Measurements from ENCODE around the gene SYNE2.

Gene SYNE2

DNA sequence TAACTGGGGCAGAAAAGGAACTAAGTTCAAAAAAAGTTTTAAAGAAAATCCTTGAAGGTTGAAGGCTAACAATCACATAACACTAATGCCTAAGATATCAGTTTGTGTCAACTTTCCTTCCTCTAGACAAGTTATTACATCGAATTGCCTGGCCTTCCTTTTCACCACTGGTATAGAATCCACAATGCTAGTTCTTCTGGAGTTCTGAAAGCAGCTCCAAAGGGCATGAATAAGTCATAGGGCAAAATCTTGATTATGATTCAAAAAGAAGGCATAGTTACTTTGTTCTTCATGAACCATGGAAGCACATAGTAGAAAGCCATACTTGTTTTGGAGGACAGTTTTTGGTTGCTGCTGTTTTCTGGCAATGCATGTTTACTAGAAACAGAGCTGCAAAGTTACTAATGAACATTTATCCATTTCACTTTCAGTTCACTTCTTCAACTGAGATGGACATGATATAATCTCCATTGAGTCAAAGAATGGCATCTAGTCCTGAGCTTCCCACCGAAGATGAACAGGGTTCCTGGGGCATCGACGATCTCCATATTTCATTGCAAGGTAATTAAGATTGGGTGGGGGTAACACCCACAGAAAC, 56.0 kb downstream of the SYNE2 start:
- DNase-seq (ENCODE audit: low spot score), result no peak

DNA sequence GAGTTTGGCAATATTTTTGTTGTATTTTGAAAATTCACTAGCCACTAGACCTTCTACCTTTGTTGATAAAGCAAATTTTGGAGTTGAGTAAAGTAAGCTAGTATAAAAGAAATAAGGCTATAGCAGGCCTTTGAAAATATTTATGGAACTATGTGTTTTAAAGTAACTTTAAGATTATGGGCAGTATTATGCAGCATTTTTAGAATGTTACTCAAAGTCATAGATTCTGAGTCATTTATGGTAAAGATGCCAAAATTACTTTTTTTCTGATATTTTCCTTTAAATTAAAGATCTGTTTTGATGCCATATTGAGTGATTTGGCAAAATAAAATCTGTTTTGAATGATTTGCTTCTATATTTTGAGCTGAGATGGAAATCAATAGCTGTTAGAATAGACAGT, 57.2 kb downstream of the SYNE2 start:
- no peak for DNase-seq (ENCODE audit: low spot score)

DNA sequence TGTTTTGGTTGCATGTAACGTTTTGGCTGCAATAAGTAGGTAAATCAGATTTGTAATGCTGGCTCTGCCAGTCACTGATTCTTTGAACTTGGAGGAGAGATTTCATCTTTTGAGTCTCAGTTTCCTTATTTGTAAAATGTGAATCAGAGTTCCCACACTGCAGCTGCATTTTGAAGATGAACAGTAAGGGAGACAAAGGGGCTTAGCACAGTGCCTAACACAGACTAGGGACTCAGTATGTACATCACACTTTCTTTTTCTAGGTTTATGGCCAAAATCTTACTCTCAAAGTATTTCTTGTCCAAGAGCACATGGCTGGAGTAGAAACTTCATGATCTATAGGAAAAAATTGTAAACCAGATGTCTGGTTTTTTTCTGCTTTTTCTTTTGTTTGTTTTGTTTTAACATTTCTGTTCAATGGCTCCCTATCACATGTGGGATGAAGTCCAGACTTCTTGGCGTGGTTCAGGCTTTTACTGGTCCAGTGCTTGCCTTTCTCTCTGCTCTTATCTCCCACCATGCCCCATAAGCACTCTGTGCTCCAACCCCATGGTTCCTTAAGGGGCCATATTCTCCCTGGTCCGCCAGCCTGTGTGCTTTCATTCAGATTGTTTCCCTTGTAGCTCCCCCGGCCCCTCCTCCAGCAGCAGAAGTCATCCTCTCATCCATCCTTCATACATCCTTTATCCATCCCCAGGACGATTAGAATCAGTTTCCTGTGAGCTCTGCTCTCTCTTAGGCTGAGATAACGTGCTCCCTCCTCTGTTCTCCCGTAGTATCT, 58.0 kb downstream of the SYNE2 start:
- DNase-seq (ENCODE audit: low spot score), result no peak

DNA sequence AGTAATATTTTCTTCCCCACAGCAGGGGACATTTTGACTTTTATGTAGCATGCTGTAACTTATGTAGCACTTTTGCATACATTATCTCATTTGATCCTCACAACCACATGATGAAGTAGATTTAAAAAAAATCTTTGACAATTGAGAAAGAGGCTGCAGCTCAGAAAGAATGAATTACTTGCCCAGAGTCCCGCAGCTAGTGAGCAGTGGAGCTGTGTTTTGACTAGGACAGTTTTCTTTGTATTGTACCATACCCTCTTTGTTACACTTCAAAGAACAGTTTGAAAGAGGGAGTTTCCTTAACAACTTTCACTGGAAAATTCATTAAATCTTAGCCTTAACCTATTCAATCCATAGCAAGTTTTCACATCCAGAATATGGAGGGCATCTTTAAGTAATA, 58.6 kb downstream of the SYNE2 start:
- no peak for DNase-seq (ENCODE audit: low spot score)

DNA sequence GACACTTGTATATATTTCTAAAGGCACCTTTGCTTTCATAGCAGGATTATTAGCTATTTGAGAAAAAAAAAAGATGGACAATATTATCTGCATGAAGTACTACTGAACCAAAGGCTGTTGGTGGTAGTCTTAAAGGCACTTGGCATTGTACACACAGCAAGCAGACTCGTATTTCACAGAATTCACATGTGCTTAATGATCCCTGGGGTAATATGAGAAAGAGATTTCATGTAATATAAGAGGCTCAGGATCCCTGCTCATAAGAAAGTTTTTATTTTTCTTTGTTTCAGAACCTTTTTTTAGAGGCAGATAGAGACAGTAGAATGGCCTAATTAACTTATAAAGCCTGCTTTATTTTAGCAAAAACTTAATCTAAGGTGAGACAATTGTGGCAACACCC, 59.5 kb downstream of the SYNE2 start:
- DNase-seq (ENCODE audit: low spot score), result no peak

DNA sequence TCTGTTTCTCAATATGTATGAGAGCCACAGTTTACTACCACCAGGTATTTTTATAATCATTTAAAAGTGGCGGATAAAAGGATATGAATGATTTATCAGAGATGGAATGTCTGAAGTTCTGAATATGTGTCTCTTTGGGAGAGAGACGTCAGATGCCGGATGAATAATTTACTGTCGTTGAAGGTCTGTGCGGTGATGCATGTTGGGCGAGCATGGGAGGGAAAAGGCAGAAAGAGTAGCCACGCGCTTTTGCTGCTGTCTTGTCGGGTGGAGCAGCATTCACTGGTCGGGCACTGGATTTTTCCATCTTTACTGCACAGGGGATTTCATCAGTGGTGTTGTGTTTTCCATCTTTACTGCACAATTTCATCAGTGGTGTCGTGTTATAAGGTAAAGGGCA, 65.6 kb downstream of the SYNE2 start:
- DNase-seq (ENCODE audit: low spot score), result no peak

DNA sequence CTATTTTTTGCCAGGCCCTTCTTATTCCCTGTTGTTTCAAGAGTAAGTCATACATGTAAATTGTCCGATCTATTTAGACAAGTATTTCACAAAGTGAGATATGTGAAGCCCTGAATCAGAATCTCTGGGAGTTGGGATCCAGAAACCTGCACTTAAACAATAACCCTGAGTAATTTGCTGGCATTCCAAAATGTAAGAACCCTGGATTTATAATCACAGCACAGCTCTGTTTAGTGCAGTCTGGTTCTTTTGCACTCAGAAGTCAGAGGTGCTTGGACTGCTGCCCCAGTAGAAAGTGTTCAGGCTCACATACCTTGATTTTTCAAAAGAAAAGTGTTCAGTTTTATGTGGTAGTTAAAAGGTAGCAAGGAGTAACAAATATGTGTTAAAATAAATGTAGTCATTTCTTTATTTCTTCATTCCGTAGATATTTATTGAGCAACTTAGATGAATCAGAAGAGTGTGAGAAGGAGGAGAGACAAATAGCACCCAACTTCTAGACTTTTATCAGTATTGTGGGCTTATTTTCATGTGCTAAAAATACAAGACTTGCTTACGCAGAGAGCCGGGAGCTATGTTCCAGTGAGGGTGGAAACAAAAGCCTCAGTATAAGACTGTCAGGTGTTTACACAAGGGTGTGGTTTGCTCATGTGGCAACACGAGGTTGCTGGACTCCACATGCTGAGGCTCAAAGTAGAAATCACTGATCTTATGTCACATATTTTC, 70.1 kb downstream of the SYNE2 start:
- no peak for DNase-seq (ENCODE audit: low spot score)

DNA sequence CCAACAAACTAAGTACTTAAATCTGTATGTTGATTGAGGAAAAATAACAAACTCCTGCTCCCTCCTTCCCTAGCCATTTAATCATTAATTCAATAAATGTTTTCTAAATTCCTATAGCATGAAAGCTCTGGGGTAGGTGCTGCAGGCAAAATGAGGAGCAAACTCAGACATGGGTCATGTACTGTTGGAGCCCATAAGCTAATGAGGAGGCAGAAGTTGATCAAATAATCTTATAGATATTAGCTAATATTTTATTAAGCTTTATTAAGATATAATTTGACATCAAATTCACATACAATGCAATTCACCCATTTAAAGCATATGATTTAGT, 70.6 kb downstream of the SYNE2 start:
- no peak for DNase-seq (ENCODE audit: low spot score)

DNA sequence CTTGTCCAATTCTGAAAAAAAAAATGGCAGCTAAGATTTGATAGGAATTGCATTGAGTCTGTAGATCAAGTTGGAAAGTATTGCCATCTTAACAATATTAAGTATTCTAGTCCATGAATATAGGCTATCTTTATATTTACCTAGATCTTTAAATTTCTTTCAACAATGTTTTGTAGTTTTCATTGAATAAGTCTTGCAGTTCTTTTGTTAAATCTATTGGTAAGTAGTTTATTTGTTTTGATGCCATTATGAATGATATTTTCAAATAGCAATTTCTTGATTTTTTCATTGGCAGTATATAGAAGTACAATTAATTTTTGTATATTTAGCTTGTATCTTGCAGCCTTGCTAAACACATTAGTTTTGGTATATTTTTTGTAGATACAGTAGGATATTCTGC, 71.6 kb downstream of the SYNE2 start:
- no peak for DNase-seq (ENCODE audit: low spot score)

DNA sequence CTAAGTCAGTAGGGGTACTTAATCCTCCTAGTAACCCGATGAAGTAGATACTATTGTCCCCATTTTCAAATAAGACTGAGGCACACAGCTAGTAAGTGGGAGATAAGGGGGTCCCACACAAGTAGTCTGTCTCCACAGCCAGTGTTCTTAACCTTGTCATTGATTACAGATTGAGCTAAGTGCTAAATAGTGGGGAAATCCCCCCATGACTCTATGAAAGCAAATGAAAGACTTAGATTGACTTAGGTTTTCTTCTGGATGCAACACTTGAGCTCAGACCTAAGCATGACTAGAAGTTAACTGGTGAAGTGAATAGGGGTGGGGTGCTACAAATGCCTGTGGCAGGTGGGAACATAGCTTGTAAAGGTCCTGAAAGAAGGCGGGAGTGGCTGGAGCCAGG, 73.8 kb downstream of the SYNE2 start:
- no peak for DNase-seq (ENCODE audit: low spot score)

DNA sequence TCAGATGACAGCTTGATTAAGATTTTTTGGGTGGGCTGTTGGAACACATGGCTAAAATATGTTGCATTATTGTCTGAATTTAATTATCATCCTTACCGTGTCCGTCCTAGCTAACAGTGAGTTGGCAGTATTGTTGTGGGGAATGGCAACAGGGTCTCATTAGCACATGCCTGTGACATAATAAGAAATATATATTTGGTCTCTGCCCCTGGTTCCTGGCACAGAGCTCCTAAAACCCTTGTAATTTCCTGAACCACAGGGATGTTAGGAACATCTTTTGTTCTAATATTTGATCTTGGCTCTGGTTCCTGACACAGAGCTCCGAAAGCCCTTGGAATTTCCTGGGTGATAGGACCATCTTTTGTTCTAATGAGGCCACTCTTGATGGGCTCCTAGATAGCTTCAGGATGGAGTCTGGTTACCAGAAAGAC, 76.0 kb downstream of the SYNE2 start:
- DNase-seq (ENCODE audit: low spot score), result no peak

DNA sequence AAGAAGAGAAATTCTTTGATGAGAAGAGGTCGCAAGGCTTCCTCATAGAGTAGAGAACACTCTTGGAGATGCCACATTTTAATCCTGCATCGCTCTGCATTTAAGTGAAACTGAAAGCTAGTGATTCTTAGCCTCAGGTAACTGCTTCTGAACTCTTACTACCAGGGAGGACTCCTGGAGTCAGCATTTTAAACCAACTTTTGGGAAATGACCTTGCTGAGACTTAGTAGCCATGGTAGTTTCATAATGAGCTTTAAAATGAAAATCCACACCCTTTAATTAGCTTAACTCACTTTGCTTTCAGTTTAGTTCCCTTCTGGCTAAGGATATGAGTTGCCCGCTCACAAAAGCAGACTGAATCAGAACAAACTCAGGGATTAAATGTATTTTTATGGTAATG, 80.3 kb downstream of the SYNE2 start:
- no peak for DNase-seq (ENCODE audit: low spot score)

DNA sequence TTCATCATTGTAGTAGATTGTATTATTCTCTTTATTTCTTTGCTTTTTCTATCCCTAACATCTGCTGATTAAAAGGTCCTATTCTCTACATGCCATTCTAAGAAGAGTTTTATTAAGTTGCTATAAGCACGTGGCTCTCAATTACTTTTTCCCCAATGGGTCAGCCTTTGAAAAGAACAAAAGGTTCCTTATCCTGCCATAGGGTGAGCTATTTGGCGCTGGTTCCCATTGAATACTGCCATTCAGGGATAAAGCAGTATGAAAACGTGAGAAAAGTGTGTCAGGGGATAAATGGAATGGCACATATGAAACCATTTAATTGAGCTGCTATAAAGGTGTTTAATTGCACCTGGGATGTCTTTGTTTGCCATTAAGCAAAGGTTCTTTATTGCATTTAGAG, 80.9 kb downstream of the SYNE2 start:
- DNase-seq (ENCODE audit: low spot score), result no peak

DNA sequence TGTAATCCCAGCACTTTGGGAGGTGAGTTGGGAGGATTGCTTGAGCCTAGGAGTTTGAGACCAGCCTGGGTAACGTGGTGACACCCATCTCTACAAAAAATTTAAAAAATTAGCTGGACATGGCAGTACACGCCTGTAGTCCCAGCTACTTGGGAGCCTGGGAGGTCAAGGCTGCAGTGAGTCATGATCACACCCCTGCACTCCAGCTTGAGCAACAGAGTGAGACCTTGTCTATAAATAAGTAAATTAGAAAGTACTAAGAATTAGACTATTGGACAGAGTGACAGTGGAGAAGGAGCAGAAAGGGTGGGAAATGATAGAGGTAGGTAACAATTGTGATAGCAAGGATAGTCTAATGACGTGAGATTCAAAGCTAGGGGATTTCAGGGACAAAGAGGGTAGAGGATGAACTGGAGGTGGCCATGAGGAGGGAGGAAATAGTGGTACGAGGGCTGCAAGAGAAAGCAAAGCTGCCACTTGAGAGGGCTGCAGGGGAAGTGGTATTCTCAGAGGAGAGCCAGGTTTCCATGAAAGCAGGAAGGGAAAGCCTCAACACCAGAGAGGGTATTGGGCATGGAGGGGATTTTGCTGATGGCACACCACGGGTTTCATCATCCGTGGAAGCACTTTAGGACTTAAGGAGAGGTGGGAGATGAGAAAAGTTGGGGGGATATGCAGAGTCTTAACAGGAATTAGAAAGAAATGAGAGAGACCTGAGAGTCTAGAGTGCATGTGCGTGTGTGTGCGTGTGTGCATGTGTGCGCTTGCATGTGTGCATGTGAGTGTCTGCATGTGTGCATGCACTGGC, 85.6 kb downstream of the SYNE2 start:
- DNase-seq (ENCODE audit: low spot score), result no peak

DNA sequence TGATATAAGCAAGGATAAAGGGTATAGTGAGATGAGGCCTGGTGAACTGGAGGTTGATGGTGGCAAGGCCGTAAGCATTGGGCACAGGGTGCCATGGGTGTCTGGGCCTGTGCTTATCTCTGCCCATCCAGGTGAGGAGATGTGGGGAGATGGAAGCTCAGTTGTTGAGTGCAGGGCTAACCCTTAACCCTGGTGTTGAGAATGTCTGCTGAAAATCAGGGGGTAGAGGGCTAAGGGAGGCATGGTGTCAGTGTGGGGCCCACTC, 86.1 kb downstream of the SYNE2 start:
- no peak for DNase-seq (ENCODE audit: low spot score)

DNA sequence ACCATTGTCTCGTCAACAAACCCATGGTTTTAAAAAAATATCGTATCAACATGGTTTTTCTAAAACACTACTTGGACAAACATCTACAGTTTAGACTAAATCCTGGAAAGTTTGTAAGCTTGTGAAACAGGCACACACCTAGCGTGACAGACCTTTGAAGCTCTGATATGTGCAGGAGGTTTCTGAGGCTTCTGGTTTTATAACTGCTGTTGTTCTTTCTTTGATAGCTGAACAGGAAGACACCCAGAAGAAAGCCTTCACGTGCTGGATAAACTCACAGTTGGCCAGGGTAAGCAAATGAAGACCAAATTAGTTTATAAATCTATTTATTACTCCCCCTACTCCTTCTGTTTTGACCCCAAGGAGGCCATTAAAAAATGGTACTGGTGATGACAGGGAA, 87.6 kb downstream of the SYNE2 start:
- no peak for DNase-seq (ENCODE audit: low spot score)

DNA sequence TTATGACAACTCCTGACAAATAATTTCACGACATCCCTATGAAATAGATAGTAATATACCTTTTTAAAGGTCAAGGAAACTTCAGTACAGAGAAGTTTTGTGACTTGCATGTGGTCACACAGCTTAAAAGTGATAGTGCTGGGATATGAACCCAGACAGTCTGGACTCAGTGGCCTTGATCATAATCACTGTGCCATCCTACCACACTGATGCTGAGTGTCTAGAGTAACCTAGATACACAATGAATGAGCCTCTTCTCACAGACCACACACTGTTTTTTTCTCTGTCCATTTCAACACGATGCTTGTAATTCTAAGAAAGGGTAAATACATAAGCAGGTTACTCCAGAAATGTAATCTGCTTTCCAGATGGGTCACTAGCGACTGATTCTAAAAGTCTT, 88.2 kb downstream of the SYNE2 start:
- DNase-seq (ENCODE audit: low spot score), result no peak

DNA sequence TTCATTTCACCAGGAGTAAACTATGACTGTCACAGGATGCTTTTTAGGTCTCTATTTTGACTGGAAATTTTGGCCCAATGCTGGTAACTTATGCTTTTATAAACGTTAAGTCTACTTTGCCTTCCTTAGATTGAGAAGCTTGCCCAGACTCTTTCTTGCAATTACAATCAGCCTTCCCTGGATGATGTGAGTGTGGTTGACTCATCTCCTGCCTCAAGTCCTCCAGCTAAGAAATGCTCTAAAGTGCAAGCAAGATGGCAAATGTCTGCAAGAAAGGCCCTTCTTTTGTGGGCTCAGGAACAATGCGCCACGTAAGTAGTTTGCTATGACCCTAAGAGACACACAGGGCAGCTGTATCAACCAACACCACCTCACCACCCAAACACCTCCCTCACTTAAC, 96.9 kb downstream of the SYNE2 start:
- DNase-seq (ENCODE audit: low spot score), result no peak

DNA sequence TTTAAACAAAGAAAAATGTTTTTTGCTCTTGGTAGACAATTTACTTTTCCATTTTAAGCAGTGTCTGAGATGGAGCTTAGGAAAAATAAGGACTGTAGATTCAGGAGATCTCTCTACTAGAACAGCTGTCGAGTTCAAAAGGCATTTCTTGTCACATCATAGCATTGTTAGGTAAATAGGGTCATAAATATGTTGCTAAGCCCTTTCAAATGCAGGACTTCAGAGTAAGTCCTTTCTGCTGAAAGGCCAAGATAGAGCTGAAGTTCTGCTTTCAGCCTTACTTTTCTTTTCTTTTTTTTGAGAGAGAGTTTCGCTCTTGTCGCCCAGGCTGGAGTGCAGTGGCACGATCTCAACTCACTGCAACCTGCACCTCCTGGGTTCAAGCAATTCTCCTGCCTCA, 98.2 kb downstream of the SYNE2 start:
- no peak for DNase-seq (ENCODE audit: low spot score)

DNA sequence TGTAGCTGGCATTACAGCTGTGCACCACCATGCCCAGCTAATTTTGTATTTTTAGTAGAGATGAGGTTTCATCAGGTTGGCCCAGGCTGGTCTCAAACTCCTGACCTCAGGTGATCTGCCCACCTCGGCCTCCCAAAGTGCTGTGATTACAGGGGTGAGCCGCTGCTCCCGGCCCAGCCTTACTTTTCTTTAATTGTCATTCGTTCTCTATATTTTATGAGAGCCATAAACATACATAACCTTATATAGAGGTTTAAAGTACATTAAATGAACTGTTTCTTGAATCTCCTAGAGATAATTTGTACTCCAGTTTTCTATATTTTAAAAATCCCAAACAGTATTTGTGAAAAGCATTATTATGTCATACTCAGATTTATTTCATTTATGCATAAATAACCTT, 98.6 kb downstream of the SYNE2 start:
- DNase-seq (ENCODE audit: low spot score), result no peak

DNA sequence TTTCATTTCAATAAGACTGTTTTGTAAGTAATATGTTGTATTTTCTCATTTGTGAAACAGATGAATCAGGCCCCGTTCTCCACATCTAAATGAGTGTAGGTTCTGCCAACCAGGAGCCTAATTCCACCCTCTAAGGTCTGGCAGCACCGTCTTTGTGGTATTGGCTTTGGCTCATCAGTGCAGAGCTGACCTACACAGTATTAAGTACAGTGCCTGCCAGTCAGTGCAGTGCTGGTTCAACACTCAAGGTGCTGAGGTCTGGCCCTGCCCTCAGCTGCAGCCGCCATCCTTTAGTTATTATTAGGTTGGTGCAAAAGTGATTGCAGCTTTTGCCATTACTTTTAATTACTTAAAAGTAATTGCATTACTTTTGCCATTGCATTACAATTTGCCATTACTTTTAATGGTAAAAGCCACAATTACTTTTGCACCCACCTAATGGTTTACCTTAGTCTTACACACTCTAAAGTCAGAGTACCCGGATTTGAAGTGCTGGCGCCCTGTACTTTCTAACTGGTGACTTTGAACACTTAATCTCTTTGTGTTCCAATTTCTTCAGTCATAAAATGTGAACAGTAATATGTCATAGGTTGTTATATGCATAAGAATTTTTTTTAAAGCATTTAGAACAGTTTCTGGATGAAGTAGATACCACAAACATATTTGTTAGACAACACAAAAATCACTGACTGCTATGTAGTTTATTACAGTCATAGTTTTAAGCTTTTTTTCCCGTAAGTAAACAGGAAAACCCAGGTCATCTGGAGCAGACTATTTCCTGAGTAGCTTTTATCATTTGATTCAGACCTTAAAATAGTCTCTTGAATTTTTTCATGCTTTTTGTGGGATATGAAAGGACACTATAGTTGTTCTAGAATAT, 99.5 kb downstream of the SYNE2 start:
- no peak for DNase-seq (ENCODE audit: low spot score)

DNA sequence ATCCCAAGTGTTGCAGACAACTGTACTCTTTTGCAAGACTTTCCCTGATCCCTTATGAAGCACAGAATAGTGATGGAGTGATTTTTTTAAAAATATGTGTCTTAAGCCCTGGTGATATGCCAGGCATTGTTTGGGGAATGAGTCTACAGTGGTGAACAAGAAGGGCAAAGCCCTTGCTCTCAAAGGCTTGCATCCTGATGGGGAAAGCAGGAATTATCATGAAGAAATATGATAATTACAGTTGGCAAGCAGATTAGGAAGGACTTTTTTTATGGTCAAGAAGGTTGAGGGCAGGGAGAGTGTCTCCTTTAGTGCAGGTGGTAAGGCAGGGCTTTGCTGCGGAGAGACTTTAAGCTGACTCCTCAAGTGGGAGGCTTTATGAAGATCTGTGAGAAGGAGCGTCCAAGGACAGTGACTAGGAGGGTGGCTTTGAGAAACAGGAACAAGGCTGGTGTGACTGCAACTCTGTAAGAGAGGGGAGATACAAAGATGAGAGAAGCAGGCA, 100.2 kb downstream of the SYNE2 start:
- DNase-seq (ENCODE audit: low spot score), result no peak

Data from putamen (tissue), 1 donor.